Activated naive CD8-positive, alpha-beta T cell treated with anti-CD3 and anti-CD28 coated beads, Interleukin-2, amount 50 U/mL, for 24 hours (primary cell): ENCODE measurements around the gene GPRIN1.
A peak's percentile ranks its signal among the peaks of the same experiment; 100 is the strongest.

Experiments used
- ATAC-seq: fragments of 150-1000 bp; cut with Tn5 transposase; one replicate; pipeline ENCODE4 v1.10.0; 2021
- DNase-seq: peaks from one replicate; pipeline ENCODE4 v3.0.0; 2021
- H3K27ac Mint-ChIP-seq: one replicate; pipeline ENCODE4 v1.8.0; 2021; ENCODE audit warnings: mild to moderate bottlenecking, mixed read lengths
- H3K27me3 Mint-ChIP-seq: one replicate; pipeline ENCODE4 v1.8.0; 2021; ENCODE audit warnings: mixed read lengths
- H3K36me3 Mint-ChIP-seq: one replicate; pipeline ENCODE4 v1.8.0; 2021; ENCODE audit warnings: low read depth, mixed read lengths
- H3K4me1 Mint-ChIP-seq: one replicate; pipeline ENCODE4 v1.8.0; 2021; ENCODE audit warnings: mixed read lengths
- H3K4me3 Mint-ChIP-seq: one replicate; pipeline ENCODE4 v1.8.0; 2021; ENCODE audit warnings: mild to moderate bottlenecking, moderate library complexity, mixed read lengths
- H3K9me3 Mint-ChIP-seq: one replicate; pipeline ENCODE4 v1.8.0; 2021; ENCODE audit warnings: mixed read lengths

The GPRIN1 gene

GRCh38 chr5:176609724-176610434 lies at the start of gene GPRIN1:
Gene GPRIN1 (minus strand): TSS chr5:176610156. CDS start chr5:176599834, 10,322 bp downstream.
- ATAC-seq (peak; percentile 65), DNase-seq (peak; percentile 72)
- H3K4me3 Mint-ChIP-seq, result peak within 1 kb of the TSS; percentile 85
- peaks cover 42% of the 10 kb centered on the region for H3K27me3 Mint-ChIP-seq
- no peaks in the 10 kb centered on the region for H3K9me3 Mint-ChIP-seq
- peak within 1 kb of the TSS; percentile 85 for H3K27ac Mint-ChIP-seq
- no peaks in the 10 kb centered on the region for H3K36me3 Mint-ChIP-seq
- peaks cover 14% of the 10 kb centered on the region for H3K4me1 Mint-ChIP-seq

- peaks cover 35% of the 10 kb centered on the region for H3K4me1 Mint-ChIP-seq
- H3K9me3 Mint-ChIP-seq, result no peaks in the 10 kb centered on the region
- no peak for DNase-seq
- ATAC-seq, result no peak
- peaks cover 2% of the 10 kb centered on the region for H3K36me3 Mint-ChIP-seq
- H3K27ac Mint-ChIP-seq, result no peak overlapping the region
- no peak overlapping the region for H3K4me3 Mint-ChIP-seq
- peaks cover 6% of the 10 kb centered on the region for H3K27me3 Mint-ChIP-seq
These were observed 49.5 kb upstream of the GPRIN1 start for GRCh38 chr5:176659512-176659839.

- H3K27ac Mint-ChIP-seq, result no peak overlapping the region
- ATAC-seq (no peak), DNase-seq (no peak)
- peaks cover 39% of the 10 kb centered on the region for H3K4me1 Mint-ChIP-seq
- H3K4me3 Mint-ChIP-seq, result peak overlapping the region; percentile 34
- H3K27me3 Mint-ChIP-seq, result peaks cover 2% of the 10 kb centered on the region
- peaks cover 2% of the 10 kb centered on the region for H3K36me3 Mint-ChIP-seq
- H3K9me3 Mint-ChIP-seq, result no peaks in the 10 kb centered on the region
These were observed 49.0 kb upstream of the GPRIN1 start for GRCh38 chr5:176658817-176659511.

GRCh38 chr5:176658007-176658599 lies 48.1 kb upstream of the GPRIN1 start:
- Mint-ChIP-seq H3K36me3 (peaks cover 6% of the 10 kb centered on the region), H3K4me1 (peaks cover 47% of the 10 kb centered on the region), H3K9me3 (no peaks in the 10 kb centered on the region), H3K27ac (no peak overlapping the region), H3K4me3 (peak overlapping the region; percentile 21), H3K27me3 (no peaks in the 10 kb centered on the region)
- peak; percentile 53 for ATAC-seq
- DNase-seq, result peak; percentile 74

- Mint-ChIP-seq H3K27ac (no peak overlapping the region), H3K27me3 (no peaks in the 10 kb centered on the region), H3K9me3 (no peaks in the 10 kb centered on the region), H3K4me3 (no peak overlapping the region), H3K36me3 (peaks cover 6% of the 10 kb centered on the region), H3K4me1 (peaks cover 63% of the 10 kb centered on the region)
- DNase-seq (no peak), ATAC-seq (no peak)
These were observed 46.6 kb upstream of the GPRIN1 start for GRCh38 chr5:176656467-176656990.

GRCh38 chr5:176654856-176655255 lies 44.9 kb upstream of the GPRIN1 start:
- peaks cover 6% of the 10 kb centered on the region for H3K36me3 Mint-ChIP-seq
- H3K27me3 Mint-ChIP-seq, result peaks cover 2% of the 10 kb centered on the region
- ATAC-seq (no peak), DNase-seq (no peak)
- no peaks in the 10 kb centered on the region for H3K9me3 Mint-ChIP-seq
- H3K4me1 Mint-ChIP-seq, result peaks cover 69% of the 10 kb centered on the region
- no peak overlapping the region for H3K4me3 Mint-ChIP-seq
- H3K27ac Mint-ChIP-seq, result no peak overlapping the region

- Mint-ChIP-seq H3K27ac (peak overlapping the region; percentile 71), H3K27me3 (peaks cover 2% of the 10 kb centered on the region), H3K4me1 (peaks cover 70% of the 10 kb centered on the region), H3K36me3 (peaks cover 6% of the 10 kb centered on the region), H3K4me3 (no peak overlapping the region), H3K9me3 (no peaks in the 10 kb centered on the region)
- ATAC-seq, result peak; percentile 79
- peak; percentile 75 for DNase-seq
These were observed 43.7 kb upstream of the GPRIN1 start for GRCh38 chr5:176653401-176654385.

- H3K9me3 Mint-ChIP-seq, result no peaks in the 10 kb centered on the region
- no peak overlapping the region for H3K27ac Mint-ChIP-seq
- H3K36me3 Mint-ChIP-seq, result peaks cover 6% of the 10 kb centered on the region
- no peak overlapping the region for H3K4me3 Mint-ChIP-seq
- H3K27me3 Mint-ChIP-seq, result peaks cover 2% of the 10 kb centered on the region
- peaks cover 66% of the 10 kb centered on the region for H3K4me1 Mint-ChIP-seq
- DNase-seq, result no peak
- no peak for ATAC-seq
These were observed 42.2 kb upstream of the GPRIN1 start for GRCh38 chr5:176652136-176652535.

- peaks cover 70% of the 10 kb centered on the region for H3K4me1 Mint-ChIP-seq
- no peaks in the 10 kb centered on the region for H3K9me3 Mint-ChIP-seq
- DNase-seq, result no peak
- H3K27me3 Mint-ChIP-seq, result peaks cover 2% of the 10 kb centered on the region
- no peak for ATAC-seq
- H3K27ac Mint-ChIP-seq, result no peak overlapping the region
- no peak overlapping the region for H3K4me3 Mint-ChIP-seq
- H3K36me3 Mint-ChIP-seq, result peaks cover 6% of the 10 kb centered on the region
These were observed 41.6 kb upstream of the GPRIN1 start for GRCh38 chr5:176651472-176651980.

- peak overlapping the region; percentile 10 for H3K4me3 Mint-ChIP-seq
- DNase-seq, result no peak
- H3K9me3 Mint-ChIP-seq, result no peaks in the 10 kb centered on the region
- H3K27me3 Mint-ChIP-seq, result peaks cover 2% of the 10 kb centered on the region
- peaks cover 4% of the 10 kb centered on the region for H3K36me3 Mint-ChIP-seq
- no peak overlapping the region for H3K27ac Mint-ChIP-seq
- peaks cover 79% of the 10 kb centered on the region for H3K4me1 Mint-ChIP-seq
- no peak for ATAC-seq
These were observed 40.5 kb upstream of the GPRIN1 start for GRCh38 chr5:176650354-176650884.

- no peaks in the 10 kb centered on the region for H3K9me3 Mint-ChIP-seq
- peak overlapping the region; percentile 83 for H3K4me3 Mint-ChIP-seq
- H3K27ac Mint-ChIP-seq, result peak overlapping the region; percentile 9
- H3K4me1 Mint-ChIP-seq, result peaks cover 66% of the 10 kb centered on the region
- H3K36me3 Mint-ChIP-seq, result peaks cover 4% of the 10 kb centered on the region
- DNase-seq (peak; percentile 32), ATAC-seq (peak; percentile 1)
- H3K27me3 Mint-ChIP-seq, result peaks cover 2% of the 10 kb centered on the region
These were observed 38.7 kb upstream of the GPRIN1 start for GRCh38 chr5:176648474-176649194.

- ATAC-seq (no peak), DNase-seq (no peak)
- Mint-ChIP-seq H3K36me3 (no peaks in the 10 kb centered on the region), H3K4me1 (peaks cover 60% of the 10 kb centered on the region), H3K27ac (no peak overlapping the region), H3K4me3 (peak overlapping the region; percentile 83), H3K27me3 (peaks cover 2% of the 10 kb centered on the region), H3K9me3 (no peaks in the 10 kb centered on the region)
These were observed 38.0 kb upstream of the GPRIN1 start for GRCh38 chr5:176647843-176648473.
